Adrenal gland (tissue), 12 donors: ENCODE measurements around the gene LRPAP1. TPM values are rescaled to one million over a fixed set of nuclear protein-coding genes. Genes with fewer than 3 reads are reported as not detected.

ENCODE experiments used
- DNase-seq, 7 donors: peaks; one replicate each; pipeline ENCODE4 v3.0.0-alpha.2; 2019 to 2020
- H3K27ac ChIP-seq, 5 donors: fragments of 200-600 bp; sonication (generic) in 4 of 5; 1 replicate in 3 of 5; 2 replicates in 2 of 5; pipeline versions ENCODE4 v1.5.1 to v1.8.0; 2016 to 2020; ENCODE audit warnings: mild to moderate bottlenecking in 1 of 5
- H3K27me3 ChIP-seq: fragments of 200-600 bp; 2 replicates; pipeline ENCODE4 v1.8.0; 2021
- H3K36me3 ChIP-seq, 2 donors: fragments of 200-600 bp; replicated peaks in 1 of 2; 1 replicate in 1 of 2; 2 replicates in 1 of 2; pipeline versions ENCODE4 v1.5.1 to v1.8.0; 2018 to 2022
- H3K4me1 ChIP-seq, 2 donors: fragments of 200-600 bp; replicated peaks in 1 of 2; 1 replicate in 1 of 2; 2 replicates in 1 of 2; pipeline versions ENCODE4 v1.5.1 to v1.8.0; 2018 to 2021
- H3K4me3 ChIP-seq, 4 donors: fragments of 200-600 bp; sonication (generic) in 3 of 4; one replicate each; pipeline ENCODE4 v1.5.1; 2016 to 2018
- H3K9me3 ChIP-seq, 3 donors: fragments of 200-600 bp; sonication (generic) in 1 of 3; replicated peaks in 1 of 3; 1 replicate in 2 of 3; 2 replicates in 1 of 3; pipeline versions ENCODE4 v1.5.1 to v1.8.0; 2016 to 2021
- POLR2A ChIP-seq, 2 donors: fragments of 450-650 bp; IDR thresholded peaks; one replicate each; pipeline ENCODE4 v1.6.1; 2017; ENCODE audit warnings: antibody characterized with exemption in 2 of 2, mild to moderate bottlenecking in 2 of 2, moderate library complexity in 1 of 2
- WGBS, 4 donors: extraction: QIAGEN DNeasy Blood & Tissue Kit in 2 of 4; methylation state at CpG; one replicate each; pipeline versions ENCODE4 v1.1.5 to v1.1.7; 2013 to 2017; 5-methylcytosine and 5-hydroxymethylcytosine counted together
- intact Hi-C, 2 donors: fragments of 100-400 bp; cut with DNase I; formaldehyde crosslinking; loops; one replicate each; pipeline versions ENCODE4 v1.14.1 to v1.15.0; 2022 to 2023
- polyA plus RNA-seq, 3 donors: library from polyadenylated mRNA; stranded (reverse); fragments of 200-250 nt in 2 of 3; fragments of 350-450 nt in 1 of 3; fragmentation: Illumina TruSeq in 1 of 3; extraction: RNeasy Lipid Tissue Mini Kit (QIAGEN cat#74804) in 1 of 3; gene quantifications; one replicate each; pipeline ENCODE4 v1.2.3, GENCODE V29; 2013 to 2014
- total RNA-seq, 9 donors: library from RNA; depleted of rRNA in 4 of 9; stranded (reverse); fragments of >200 nt in 4 of 9; fragments of 120-200 nt in 1 of 9; fragmentation: NEBNext Ultra II Directional in 1 of 9; extraction: Animal tissue kit (Norgen Biotek cat#: 25700) in 1 of 9; gene quantifications; one replicate each; pipeline versions ENCODE4 v1.1.0 to v1.2.4, GENCODE V29; 2013 to 2023
- TF ChIP-seq, protein P1 (sequence below), 6 experiments: fragments of 450-650 bp in 4 of 6; fragments of 200-600 bp in 2 of 6; sonication (generic) in 1 of 6; IDR thresholded peaks; 1 replicate in 5 of 6; 2 replicates in 1 of 6; pipeline versions ENCODE4 v1.5.1 to v1.8.0; 2016 to 2021; ENCODE audit warnings: antibody characterized with exemption in 6 of 6, mild to moderate bottlenecking in 2 of 6, moderate library complexity in 1 of 6
- donor health status: healthy with polysubstance abuse.
- donor health status: Bipolar disorder and iron deficiency.
- donor health status: DM: yes; HTN: yes; CAD: no.
- donor health status: DM: no; HTN: no; CAD: no.
- donor health status: DM: no; HTN: no; CAD: no.
- donor health status: DM: yes; HTN: yes; CAD: no.

LRPAP1 gene
- total and polyA plus RNA-seq, 12 donors, result 32.9 to 309 (median 188) TPM

DNA sequence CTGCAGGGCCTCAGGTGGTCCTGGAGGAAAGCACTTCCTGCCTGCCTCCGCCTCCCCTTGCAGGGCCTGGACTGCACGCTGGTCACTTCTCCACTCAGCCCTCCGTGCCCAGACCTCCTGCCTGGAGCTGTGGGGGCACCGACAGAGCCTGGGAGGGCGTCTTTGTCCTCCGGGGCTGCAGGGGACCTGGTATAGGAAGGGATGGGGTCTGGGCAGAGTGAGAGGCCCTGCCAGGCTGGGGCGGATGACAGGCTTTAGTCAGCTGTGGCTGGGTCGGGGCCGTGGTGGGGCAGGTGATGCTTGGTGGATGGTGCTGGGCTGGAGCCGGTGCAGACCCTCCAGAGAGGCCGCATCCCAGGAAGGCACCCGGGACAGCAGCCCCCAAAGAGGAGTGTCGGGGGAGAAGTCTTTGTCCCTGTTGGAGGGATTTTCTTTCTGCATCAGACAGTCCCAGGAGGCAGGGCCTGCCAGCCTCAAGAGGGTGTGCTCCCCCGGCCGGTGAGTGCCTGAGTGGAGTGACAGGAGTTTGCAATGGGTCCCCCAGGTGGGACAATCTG, 67.8 kb downstream of the LRPAP1 start:
- WGBS, 4 donors, result 83 to 94% (median 92%) methylated on average over 4 to 15 of the region's 15 CpGs
- Histone ChIP-seq H3K36me3 (no peaks in the 10 kb centered on the region), H3K27ac (no peak overlapping the region), H3K4me1 (peaks cover 9% of the 10 kb centered on the region in 2 donors), H3K9me3 (no peaks in the 10 kb centered on the region), H3K4me3 (no peak overlapping the region), H3K27me3 (no peaks in the 10 kb centered on the region)
- TF ChIP-seq, protein P1, sequence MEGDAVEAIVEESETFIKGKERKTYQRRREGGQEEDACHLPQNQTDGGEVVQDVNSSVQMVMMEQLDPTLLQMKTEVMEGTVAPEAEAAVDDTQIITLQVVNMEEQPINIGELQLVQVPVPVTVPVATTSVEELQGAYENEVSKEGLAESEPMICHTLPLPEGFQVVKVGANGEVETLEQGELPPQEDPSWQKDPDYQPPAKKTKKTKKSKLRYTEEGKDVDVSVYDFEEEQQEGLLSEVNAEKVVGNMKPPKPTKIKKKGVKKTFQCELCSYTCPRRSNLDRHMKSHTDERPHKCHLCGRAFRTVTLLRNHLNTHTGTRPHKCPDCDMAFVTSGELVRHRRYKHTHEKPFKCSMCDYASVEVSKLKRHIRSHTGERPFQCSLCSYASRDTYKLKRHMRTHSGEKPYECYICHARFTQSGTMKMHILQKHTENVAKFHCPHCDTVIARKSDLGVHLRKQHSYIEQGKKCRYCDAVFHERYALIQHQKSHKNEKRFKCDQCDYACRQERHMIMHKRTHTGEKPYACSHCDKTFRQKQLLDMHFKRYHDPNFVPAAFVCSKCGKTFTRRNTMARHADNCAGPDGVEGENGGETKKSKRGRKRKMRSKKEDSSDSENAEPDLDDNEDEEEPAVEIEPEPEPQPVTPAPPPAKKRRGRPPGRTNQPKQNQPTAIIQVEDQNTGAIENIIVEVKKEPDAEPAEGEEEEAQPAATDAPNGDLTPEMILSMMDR (IDR thresholded peaks at IDR 0.05), result no peak
- TF ChIP-seq POLR2A (IDR thresholded peaks at IDR 0.05), result no peak
- DNase-seq, result no peak
- intact Hi-C loops, result no loop called here

DNA sequence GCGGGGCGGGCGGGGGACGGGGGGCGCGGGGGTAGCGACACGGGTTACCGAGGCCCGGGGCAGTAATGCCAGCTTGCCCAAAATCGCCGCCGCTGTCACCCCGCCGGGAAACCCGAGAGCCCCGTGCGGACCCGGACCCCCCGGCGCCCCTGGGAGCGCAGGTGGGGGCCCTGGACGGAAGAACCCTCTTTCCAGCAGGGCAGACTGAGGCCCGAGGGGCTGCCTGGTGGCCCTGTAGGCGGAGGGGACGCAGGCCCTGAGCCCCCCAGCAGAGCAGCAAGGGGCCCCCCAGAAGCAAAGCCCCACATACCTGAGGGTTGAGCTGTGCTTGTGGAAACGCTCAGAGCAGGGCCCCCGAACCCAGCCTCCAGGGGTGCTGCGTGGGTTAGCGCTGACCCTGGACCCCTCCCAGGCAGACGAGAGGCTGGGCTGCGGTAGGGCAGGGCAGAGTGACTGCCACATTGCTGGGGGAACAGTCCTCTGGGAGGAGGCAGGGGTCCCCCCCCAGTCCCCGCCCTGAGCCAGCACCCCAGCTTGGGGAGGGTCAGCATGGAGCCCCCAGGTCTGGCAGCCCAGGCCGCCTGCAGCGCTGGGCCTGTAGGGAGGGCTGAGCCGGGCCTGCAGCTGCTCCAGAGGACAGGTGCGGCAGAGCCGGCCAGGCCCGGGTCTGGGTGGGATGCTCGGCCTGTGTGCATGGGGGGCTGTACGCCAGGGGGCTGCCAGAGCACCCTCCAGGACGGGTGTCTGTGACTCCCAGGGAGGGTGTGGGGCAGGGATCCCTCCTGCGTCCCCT, 68.5 kb downstream of the LRPAP1 start:
- intact Hi-C loops, result no loop called here
- Histone ChIP-seq H3K4me3 (peak overlapping the region in 2 of 4 donors; percentile 32 to 59), H3K36me3 (no peaks in the 10 kb centered on the region), H3K27me3 (no peaks in the 10 kb centered on the region), H3K4me1 (peaks cover 9% of the 10 kb centered on the region in 2 donors), H3K27ac (no peak overlapping the region), H3K9me3 (no peaks in the 10 kb centered on the region)
- 45 to 100% (median 60%) methylated on average over 2 to 43 of the region's 43 CpGs for WGBS, 4 donors
- no peak for DNase-seq
- TF ChIP-seq, protein P1 (IDR thresholded peaks at IDR 0.05), result no peak
- no peak for TF ChIP-seq POLR2A (IDR thresholded peaks at IDR 0.05)

DNA sequence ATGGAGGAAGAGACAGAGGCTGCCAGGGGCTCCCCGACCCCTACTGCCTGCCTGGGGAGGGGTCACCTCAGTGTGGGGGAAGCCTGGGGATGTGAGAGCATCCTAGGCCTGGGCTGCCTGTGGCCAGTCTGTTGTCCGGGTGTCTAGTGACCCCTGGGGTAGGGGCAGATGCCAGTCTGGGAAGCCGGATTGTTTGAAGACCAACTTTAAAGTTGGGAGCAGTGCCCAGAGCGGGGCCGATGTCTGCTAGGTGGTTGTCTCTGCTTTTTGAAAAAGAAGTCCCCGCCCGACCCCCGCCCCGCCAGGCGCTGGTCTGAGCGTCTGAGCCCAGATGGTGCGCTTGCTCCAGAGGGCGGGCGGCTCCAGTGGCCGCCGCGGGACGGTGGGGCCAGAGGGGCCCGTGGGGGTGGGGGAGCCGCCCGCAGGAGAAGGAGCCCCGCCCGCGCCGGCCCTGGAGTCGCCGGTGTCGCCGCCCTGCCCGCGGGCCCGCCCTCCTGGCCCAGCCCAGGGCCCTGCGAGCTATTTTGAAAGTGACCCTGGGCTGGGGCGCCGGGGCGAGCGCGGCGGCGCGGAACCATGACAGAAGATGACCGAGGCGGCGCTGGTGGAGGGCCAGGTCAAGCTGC, 69.3 kb downstream of the LRPAP1 start, which contains the start of gene DOK7:
TSS of gene DOK7 (plus strand) at position 517 of the 626 bp plus-strand sequence. CDS start at position 587, 70 bp downstream.
- no peak within 1 kb of the TSS for H3K27ac ChIP-seq
- TF ChIP-seq POLR2A (IDR thresholded peaks at IDR 0.05), result no peak
- TF ChIP-seq, protein P1 (IDR thresholded peaks at IDR 0.05), result no peak
- H3K36me3 ChIP-seq, result no peaks in the 10 kb centered on the region
- peaks cover 9% of the 10 kb centered on the region in 2 donors for H3K4me1 ChIP-seq
- H3K4me3 ChIP-seq, result peak within 1 kb of the TSS in 2 of 4 donors; percentile 32 to 59
- peak; percentile 50 to 77 (median 61) for DNase-seq
- H3K9me3 ChIP-seq, result no peaks in the 10 kb centered on the region
- no peaks in the 10 kb centered on the region for H3K27me3 ChIP-seq
- intact Hi-C loops, result no loop called here
- WGBS, 4 donors, result 8 to 14% (median 12%) methylated on average over 6 to 44 of the region's 44 CpGs

DNA sequence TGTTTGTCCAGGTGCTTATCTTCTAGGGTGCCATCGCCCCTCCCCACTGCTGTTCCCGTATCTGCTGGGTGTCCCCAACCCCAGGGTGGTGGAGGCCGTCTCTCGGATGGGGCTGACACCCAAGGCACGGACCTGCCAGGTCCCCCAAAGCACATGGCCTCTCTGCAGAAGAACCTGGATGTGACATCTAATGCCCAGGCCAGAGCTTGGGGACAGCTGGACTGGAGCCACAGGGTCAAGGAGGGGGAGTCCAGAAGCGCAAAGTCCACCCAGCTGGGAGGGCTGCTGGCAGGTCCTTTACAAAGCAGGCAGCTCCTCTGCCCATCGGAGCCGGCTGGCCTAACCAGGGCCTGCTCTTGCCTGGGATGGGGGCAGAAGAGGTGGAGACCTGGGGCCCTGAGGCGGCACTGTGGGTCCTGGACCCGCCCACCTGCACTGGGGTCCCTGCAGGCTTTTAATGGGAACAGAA, 69.9 kb downstream of the LRPAP1 start:
- intact Hi-C loops, result no loop called here
- TF ChIP-seq POLR2A (IDR thresholded peaks at IDR 0.05), result no peak
- TF ChIP-seq, protein P1 (IDR thresholded peaks at IDR 0.05), result no peak
- Histone ChIP-seq H3K27ac (no peak overlapping the region), H3K4me3 (no peak overlapping the region), H3K9me3 (no peaks in the 10 kb centered on the region), H3K4me1 (peaks cover 9% of the 10 kb centered on the region in 2 donors), H3K27me3 (no peaks in the 10 kb centered on the region), H3K36me3 (no peaks in the 10 kb centered on the region)
- 81 to 88% (median 85%) methylated on average over 7 to 10 of the region's 10 CpGs for whole genome bisulfite sequencing, 4 donors
- no peak for DNase-seq
